Stimulated activated CD8-positive, alpha-beta memory T cell treated with anti-CD3 and anti-CD28 coated beads, Interleukin-2, amount 100 ng/mL, for 1 hour (primary cell): ENCODE data around the gene CLCN6.

ENCODE experiments used
- DNase-seq, 2 donors: peaks; one replicate each; pipeline ENCODE4 v3.0.0-alpha.2; 2020; ENCODE audit warnings: low read depth in 2 of 2

Gene CLCN6

DNA sequence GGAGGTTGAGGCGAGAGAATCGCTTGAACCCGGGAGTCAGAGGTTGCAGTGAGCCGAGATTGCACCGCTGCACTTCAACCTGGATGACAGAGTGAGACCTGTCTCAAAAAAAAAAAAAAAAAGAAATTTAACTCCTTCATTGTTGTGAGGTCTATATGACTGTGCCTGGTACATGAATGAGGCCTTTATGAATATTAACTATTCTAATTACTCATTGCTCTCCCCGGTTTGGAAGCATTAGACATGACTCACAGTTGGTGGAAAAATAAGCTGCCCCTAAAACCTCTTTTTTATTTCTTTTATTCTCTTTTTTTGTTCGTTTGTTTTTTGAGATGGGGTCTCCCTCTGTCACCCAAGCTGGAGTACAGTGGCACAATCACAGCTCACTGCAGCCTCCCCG is 49.4 kb downstream of the CLCN6 start:
- no peak for DNase-seq

DNA sequence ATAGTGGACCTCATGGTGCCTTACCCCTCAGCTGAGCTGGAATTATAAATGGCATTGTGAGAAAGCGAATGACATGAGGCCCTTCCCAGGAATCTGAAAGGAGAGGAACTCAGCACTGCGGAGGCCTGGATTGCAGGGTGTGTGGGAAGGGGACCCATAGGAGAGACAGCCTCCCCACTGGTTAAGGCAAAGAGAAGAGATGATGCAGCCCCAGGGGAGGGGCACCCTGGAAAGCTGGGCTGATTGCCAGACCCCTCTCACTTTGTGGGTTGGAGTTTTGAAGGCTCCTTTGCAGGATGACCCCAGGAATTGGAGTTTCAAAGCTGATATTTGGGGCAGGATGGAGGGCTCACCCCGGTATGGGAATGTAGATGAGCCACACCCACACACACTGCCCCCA is 50.7 kb downstream of the CLCN6 start:
- DNase-seq: no peak

DNA sequence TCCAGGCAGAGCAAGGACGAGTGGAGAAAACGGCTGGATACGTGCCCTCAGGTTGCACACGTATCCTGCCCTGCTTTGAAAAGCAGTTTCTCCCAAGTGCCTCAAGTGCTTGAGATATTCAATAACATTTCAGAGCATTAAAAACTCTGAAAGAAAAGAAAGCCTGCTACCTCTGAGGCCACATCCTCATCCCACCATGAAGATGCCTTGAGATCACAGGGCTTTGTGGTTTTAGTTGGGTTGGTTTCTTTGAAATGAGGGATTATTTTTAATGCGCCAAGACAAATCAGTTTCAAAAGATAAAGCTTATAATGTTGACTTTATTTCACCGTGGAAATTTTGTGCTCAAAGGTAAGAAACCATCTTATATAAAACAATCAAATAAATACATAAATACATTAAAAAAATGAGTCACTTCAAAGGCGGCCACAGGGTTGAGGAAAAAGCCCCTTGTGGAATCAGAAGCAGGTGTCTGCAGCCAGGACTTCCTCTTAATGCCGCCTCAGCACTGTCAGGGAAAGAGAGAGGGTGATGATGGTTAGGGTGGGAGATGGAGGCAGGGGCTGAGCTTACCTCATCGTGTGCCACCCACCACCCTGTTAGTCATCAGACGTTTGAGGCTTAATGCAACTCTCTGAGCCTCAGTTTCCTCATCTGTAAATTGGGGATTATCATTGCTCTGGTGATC is 51.3 kb downstream of the CLCN6 start:
- no peak for DNase-seq

DNA sequence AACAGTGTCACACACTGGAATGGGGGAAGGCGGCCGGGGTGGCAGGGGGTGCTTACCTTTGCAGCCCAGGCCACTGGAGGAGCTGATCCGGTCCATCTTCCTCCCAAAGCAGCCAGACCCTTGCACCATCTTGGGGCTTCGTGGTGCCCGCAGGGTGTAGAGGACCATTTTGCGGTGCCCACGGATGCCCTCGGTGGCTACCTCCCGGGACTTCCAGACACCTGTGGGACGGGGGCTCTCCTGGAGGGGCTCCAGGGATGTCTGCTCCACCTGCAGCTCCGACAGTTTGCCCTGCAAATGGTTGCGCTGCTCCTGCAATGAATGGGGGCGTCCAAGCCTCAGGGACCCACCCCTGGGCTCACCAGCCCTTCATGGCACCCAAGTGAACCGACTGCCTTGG is 52.2 kb downstream of the CLCN6 start:
- no peak for DNase-seq

DNA sequence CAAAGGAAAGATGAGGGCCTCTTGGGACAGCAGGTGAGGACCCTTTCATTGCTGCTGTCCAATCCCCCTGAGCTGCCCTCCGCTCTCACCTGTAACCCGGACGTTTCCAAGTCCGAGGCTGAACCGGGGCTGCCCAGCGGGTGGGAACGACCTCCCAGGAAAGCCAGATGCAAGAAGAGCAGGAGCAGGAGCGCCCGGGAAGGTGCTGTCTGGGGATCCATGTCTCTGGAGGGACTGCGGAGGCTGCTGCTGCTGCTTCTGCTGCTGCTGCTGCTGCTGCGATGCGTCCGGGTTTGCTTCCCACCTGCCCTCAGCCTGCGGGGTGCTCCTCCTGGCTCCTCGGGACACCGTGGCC is 52.6 kb downstream of the CLCN6 start, which contains the start of gene NPPB:
Gene NPPB (minus strand): TSS at position 333 of the 355 bp plus-strand sequence. CDS start 112 bp downstream, at position 221.
- DNase-seq: no peak

DNA sequence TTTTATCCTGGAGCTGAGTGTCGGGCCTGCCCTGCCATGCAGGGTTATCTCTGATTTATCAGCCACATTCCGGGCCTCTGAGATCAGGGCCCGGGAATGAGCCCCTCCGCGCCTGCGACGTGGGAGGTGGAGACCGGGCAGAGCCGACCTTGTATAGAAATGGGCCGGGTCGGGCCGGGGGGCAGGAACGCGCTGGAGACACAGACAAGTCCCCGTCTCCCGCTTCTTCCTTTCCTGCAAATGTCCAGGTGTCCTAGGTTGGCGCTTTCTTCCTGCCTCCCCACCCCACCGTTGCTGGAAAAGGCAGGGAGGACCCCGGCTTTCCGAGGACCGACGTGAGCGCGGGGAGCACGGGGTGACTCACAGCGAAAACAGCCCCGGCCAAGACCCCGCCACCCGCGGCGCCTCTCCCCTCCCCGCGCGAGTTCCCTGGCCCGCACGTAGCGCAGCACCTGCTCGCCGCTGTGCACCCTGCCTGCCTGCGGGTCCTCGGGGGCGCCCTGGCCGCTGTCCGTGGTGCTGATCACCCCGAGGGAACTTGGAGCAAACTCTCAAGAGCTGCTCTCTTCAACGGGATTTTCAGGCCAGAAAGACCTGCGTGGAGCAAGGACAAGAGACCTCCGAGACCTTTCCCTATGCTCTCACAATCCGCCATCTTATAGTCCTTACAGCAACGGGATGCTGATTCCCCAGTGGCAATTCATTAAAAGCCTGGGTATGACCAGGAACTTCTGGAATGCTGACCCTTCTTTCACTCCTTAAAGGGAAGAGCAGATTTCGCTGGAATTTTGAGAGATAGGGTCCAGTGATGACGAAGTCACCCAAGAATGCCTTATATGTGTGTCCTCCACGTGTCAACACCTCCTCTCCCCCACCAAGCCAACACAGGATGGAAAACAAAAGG is 53.2 kb downstream of the CLCN6 start:
- peak; percentile 24 to 39 for DNase-seq

DNA sequence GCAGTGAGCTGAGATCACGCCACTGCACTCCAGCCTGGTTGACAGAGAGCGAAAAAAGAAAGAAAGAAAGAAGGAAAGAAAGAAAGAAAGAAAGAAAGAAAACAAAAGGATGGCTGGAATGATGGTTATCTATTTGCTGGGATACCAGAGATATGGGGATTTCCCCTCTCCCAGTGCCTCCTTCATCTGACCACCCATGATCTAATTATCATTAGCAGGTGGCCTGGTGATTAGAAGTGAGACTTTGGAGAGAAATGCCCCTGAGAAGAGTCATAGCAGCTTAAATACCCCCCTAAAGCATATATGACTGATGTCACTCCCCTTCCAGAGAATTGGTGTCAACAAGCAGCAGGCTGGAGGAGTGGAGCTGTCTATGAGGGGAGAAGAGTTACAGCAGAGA is 54.1 kb downstream of the CLCN6 start:
- DNase-seq: no peak

DNA sequence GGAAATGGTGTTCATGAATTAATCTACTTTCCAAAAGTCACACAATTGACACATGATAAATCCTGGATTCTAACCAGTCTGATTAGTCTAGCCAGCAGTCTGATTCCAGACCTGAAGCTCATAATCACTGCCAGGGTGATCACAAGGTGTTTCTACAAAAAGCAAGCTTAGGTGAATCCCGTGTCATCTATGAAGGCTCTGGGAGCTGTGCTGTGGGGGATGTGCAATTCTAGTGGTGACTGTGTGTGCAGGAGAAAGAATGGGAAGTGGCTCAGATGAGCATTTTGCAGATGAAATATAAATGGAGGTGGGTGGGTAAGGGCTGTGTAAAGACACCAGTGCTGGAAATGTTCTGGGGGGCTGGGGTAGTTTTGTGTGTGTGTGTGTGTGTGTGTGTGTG is 54.6 kb downstream of the CLCN6 start:
- no peak for DNase-seq

DNA sequence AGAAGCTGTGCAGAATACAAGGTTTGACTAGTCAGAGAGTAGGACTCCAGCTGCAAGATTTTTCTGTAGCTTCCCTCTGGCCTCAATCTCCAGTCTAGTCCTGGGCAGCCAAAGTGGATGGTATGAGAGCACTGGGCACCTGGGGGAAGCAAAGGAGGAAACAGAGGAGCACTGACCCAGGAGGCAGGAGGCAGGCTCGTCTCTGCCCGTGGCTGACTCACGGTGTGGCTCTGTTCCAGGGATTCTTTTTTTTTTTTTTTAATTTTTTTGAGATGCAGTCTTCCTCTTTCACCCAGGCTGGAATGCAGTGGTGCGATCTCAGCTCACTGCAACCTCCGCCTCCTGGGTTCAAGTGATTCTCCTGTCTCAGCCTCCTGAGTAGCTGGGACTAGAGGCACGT is 56.9 kb downstream of the CLCN6 start:
- no peak for DNase-seq

DNA sequence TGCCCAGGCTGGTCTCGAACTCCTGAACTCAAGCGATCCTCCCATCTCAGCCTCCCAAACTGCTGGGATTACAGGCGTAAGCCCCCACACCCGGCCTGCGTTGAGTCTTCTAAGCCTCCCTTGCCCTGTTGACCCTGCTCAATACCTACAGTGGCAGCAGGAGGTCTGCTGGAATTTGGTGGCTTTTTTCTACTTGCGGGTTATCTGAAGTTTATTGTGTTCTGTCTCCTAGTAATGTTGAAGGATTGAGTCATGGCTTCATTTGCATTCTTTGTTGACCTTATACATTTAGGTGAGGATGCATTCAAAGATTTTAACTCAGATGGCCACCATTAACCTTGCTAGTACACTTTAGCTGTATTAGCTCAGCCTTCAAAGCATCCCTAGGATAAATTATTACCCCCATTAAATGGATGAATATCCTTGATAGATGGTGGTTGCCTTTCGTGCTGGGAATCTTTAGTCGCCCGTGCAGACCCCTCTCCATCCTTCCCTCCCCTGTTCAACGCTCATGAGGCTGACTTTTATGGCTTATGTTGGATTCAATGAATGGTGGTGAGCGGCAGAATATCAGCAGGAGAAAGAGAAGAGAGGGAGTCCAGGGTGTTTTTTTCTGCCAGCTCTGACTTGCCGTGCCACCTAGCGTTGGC is 62.5 kb downstream of the CLCN6 start:
- no peak for DNase-seq

DNA sequence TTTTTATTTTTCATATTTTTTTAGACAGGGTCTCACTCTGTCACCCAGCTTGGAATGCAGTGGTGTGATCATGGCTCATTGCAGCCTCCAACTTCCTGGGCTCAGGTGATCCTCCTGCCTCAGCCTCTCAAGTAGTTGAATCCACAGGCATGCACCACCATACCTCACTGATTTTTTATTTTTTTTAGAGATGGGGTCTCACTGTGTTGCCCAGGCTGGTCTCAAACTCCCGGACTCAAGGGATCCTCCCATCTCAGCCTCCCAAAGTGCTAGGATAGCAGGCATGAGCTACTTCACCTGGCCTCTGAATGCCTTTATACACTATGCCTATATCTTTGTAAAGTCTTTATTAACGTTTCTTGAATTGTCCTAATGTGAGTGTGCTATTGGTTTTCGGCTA is 63.1 kb downstream of the CLCN6 start:
- no peak for DNase-seq

DNA sequence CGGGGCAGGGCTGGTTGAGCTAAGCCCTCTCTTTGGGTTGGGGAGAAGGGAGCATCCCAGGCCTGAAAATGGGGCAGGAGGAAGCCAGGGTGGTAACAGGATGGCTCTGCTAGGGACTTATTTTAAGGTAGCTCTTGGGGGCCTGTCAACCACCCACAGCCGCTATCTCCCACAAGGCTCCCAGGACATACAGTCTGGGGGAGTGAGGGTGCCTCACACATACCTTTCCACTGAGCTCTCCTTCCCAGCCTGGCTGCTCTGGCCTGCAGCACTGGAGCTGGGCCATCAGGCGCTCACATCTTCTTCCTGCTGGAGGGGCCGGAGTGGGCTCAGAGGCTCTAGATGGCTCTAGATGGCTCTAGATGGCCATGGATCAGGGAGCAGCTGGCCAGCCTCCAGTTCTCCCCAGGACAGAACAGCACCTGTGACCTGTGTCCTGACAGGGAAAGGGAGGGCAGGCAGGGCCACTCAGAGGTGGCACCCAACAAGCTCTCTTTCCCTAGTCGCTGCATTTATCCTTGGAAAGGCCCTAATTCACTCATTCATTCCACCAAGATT is 63.7 kb downstream of the CLCN6 start:
- no peak for DNase-seq

DNA sequence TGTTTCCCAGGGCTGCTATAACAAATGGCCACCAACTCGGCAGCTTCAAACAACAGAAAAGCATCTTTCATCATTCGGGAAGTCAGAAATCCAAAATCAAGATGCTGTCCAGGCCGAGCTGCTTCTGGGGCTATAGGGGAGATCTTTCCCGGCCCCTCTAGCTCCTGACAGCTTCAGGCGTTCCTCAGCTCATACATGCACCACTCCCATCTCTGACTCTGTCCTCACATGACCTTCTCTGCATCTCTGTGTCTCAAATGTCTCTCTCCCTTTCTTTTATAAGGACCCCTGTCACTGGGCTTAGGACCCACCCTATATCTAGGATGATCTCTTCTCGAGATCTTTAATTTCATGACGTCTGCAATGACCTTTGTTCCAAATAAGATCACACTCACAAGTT is 66.6 kb downstream of the CLCN6 start:
- no peak for DNase-seq

DNA sequence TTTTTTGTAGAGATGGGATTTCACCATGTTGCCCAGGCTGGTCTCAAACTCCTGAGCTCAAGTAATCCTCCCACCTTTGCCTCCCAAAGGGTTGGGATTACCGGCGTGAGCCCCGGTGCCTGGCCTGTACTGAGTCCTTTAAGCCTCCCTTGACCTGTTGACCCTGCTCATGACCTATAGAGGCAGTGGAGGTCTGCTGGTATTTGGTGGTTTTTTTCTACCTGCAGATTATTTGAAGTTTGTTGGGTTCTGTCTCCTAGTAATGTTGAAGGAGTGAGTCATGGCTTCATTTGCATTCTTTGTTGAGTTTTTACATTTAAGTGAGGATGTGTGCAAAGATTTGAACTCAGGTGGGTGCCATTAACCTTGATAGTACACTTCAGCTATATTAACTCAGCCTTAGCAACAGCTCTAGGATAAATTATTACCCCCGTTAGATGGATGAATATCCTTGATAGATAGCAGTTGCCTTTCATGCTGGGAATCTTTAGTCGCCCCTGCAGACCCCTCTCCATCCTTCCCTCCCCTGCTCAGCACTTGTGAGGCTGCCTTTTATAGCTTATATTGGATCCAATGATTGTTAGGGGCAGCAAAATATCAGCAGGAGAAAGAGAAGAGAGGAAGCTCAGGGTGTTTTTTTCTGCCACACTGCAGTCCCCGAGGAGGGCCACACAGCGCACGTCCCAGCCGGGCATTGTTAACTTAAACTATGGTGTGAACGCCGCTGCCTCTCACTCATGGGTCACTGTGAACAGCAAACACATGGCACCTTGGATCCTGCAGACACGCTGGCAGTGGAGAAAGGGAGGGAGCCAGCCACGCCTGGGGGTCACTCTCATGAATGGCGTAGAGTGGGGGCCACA is 67.6 kb downstream of the CLCN6 start:
- DNase-seq: no peak

DNA sequence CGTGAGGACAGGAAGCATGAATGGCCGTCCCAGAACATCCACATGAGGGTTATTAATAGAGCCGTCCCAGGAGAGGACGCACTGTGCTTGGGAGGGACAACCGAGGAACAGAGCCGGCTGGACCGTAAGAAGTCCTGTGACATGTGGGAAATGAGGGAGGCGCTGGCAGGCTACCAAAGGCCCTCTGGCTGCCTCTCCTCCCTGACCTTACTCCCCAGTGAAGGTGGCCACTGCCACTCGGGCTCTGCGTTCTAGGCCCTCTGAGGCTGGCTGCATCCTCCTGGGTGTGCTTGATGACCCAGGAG is 68.2 kb downstream of the CLCN6 start:
- no peak for DNase-seq

DNA sequence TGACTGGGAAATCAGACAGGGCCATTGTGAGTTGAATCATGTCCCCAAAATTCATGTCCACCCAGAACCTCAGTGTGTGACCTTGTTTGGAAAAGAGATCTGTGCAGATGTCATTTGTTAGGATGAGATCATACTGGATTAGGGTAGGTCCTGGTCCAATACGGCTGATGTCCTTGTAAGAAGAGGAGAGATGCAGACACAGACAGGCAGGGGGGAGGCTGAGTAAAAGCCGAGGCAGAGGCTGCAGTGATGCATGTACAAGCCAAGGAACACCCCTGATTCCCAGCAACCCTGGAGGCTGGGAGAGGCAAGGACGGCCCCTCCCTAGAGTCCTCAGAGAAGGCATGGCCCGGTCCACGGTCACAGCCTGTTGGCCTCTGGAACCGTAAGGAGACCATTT is 68.6 kb downstream of the CLCN6 start:
- DNase-seq: no peak

DNA sequence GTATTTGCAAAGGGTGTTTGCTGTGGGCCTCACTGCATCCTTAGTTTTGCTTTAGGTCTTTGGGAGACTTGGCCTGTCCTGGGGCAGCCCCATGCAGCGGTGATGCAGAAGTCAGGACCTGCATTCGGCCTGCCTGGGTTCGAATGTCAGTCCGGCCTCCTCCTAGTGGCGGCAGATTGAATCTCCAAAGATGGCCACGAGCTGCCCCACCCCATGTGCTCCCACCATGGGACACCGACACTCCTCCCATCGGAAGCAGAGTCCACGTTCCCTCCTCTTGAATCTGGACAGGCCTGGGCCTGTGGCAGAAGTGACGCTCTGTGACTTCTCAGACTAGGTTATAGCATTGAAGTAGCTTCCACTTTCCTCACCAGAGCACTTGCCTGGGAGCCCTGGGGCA is 69.1 kb downstream of the CLCN6 start:
- DNase-seq: no peak

DNA sequence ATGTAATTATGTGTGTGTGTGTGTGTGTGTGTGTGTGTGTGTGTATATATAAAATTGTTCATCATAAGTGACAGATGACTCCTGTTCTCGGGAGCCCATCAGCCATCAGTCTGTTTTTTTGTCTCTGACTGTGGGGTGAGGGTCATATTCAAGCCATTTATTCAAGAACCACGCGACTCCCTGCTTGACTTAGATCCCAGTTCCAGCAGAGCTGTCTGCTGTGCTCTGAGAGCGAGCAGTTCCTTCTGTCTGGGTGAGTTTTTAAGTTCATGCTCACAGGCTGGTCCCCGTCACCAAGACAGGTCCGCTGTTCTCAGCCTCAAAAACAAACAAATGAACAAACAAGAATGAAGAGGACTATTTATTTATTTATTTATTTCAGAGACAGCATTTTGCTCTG is 71.1 kb downstream of the CLCN6 start:
- no peak for DNase-seq

DNA sequence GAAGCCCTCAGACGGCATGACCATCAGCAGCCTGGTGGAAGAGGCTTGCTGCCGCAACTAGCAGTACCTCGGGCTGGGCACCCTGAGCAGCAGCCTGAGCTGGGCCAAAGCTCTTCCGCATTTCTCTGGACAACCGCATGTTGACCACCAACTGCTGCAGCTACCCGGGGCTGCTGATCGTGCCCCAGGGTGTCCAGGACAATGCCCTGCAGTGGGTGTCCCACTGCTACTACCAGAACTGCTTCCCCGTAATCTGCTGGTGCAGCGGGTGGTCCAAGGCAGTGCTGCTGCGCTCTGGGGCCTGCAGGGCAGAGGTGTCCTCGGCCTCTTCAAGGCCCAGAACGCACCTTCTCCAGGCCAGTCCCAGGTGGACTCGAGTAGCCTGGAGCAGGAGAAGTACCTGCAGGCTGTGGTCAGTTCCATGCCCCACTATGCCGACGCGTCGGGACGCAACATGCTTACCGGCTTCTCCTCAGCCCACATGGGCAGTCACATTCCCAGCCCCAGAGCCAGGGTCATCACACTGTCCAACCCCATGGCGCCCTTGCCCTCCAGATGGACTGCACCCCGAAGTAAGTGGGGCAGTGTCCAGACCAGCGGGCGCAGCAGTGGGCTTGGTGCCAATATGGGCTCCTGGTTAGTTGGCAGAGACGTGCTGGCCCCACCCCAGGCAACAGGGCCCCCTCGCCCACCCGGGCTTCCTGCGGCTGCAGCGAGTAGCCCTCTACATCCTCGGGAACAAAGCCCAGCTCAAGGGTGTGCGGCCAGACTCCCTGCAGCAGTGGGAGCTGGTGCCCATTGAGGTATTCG is 72.3 kb downstream of the CLCN6 start:
- DNase-seq: no peak

DNA sequence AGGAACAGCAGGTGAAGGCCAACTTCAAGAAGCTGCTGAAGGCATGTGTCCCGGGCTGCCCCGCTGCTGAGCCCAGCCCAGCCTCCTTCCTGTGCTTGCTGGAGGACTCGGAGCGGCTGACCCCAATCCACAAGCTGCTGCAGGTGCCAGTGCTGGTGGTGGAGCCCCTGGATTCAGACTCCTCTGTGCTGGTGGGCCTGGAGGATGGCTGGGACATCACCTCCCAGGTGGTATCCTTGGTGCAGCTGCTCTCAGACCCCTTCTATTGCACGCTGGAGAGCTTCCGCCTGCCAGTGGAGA is 72.8 kb downstream of the CLCN6 start:
- DNase-seq: no peak
